ENCODE measurements around the gene CYP2A7.

GRCh38 chr19:40928850-40929249 is 46.8 kb upstream of the CYP2A7 start:
- TF ChIP-seq TCF7L2 (IDR thresholded peaks at IDR 0.05; ENCODE audit: borderline replicate concordance, extremely low read depth, insufficient read depth, insufficient read length) (no peak), RAD21 (IDR thresholded peaks at IDR 0.05; ENCODE audit: low read depth) (no peak), ZFX (IDR thresholded peaks at IDR 0.05) (no peak), EZH2 (IDR thresholded peaks at IDR 0.05) (no peak), POLR2A (IDR thresholded peaks at IDR 0.05; ENCODE audit: borderline replicate concordance, extremely low read depth, insufficient read depth, insufficient read length) (no peak), CEBPB (IDR thresholded peaks at IDR 0.05; ENCODE audit: low read depth) (no peak), EZH2phosphoT487 (IDR thresholded peaks at IDR 0.05; ENCODE audit: borderline replicate concordance) (no peak), POLR2AphosphoS5 (IDR thresholded peaks at IDR 0.05; ENCODE audit: low read depth, low read length) (no peak), FOSL1 (IDR thresholded peaks at IDR 0.05; ENCODE audit: low read depth) (no peak)
- TF ChIP-seq, protein P1, sequence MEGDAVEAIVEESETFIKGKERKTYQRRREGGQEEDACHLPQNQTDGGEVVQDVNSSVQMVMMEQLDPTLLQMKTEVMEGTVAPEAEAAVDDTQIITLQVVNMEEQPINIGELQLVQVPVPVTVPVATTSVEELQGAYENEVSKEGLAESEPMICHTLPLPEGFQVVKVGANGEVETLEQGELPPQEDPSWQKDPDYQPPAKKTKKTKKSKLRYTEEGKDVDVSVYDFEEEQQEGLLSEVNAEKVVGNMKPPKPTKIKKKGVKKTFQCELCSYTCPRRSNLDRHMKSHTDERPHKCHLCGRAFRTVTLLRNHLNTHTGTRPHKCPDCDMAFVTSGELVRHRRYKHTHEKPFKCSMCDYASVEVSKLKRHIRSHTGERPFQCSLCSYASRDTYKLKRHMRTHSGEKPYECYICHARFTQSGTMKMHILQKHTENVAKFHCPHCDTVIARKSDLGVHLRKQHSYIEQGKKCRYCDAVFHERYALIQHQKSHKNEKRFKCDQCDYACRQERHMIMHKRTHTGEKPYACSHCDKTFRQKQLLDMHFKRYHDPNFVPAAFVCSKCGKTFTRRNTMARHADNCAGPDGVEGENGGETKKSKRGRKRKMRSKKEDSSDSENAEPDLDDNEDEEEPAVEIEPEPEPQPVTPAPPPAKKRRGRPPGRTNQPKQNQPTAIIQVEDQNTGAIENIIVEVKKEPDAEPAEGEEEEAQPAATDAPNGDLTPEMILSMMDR (IDR thresholded peaks at IDR 0.05 in 2 of 3, conservative IDR thresholded peaks at IDR 0.05 in 1 of 3; ENCODE audit: borderline replicate concordance in 1 of 3, insufficient read depth in 1 of 3, low read depth in 2 of 3, low read length in 2 of 3) = no peak
- TF ChIP-seq, protein P2, sequence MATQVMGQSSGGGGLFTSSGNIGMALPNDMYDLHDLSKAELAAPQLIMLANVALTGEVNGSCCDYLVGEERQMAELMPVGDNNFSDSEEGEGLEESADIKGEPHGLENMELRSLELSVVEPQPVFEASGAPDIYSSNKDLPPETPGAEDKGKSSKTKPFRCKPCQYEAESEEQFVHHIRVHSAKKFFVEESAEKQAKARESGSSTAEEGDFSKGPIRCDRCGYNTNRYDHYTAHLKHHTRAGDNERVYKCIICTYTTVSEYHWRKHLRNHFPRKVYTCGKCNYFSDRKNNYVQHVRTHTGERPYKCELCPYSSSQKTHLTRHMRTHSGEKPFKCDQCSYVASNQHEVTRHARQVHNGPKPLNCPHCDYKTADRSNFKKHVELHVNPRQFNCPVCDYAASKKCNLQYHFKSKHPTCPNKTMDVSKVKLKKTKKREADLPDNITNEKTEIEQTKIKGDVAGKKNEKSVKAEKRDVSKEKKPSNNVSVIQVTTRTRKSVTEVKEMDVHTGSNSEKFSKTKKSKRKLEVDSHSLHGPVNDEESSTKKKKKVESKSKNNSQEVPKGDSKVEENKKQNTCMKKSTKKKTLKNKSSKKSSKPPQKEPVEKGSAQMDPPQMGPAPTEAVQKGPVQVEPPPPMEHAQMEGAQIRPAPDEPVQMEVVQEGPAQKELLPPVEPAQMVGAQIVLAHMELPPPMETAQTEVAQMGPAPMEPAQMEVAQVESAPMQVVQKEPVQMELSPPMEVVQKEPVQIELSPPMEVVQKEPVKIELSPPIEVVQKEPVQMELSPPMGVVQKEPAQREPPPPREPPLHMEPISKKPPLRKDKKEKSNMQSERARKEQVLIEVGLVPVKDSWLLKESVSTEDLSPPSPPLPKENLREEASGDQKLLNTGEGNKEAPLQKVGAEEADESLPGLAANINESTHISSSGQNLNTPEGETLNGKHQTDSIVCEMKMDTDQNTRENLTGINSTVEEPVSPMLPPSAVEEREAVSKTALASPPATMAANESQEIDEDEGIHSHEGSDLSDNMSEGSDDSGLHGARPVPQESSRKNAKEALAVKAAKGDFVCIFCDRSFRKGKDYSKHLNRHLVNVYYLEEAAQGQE (IDR thresholded peaks at IDR 0.05; ENCODE audit: low read depth) = no peak

Measured in HCT116 (cell line).